Testis (tissue), 3 donors: ENCODE data around the gene KAT6B. TPM values are rescaled to one million over a fixed set of nuclear protein-coding genes. Genes with fewer than 3 reads are reported as not detected.
A peak's percentile ranks its signal among the peaks of the same experiment; 100 is the strongest.

ENCODE experiments used
- DNase-seq: peaks from one replicate; pipeline ENCODE4 v3.0.0-alpha.2; 2019
- H3K27ac ChIP-seq, 2 donors: fragments of 200-600 bp; sonication (generic); one replicate each; pipeline ENCODE4 v1.5.1; 2019
- H3K27me3 ChIP-seq: fragments of 200-600 bp; sonication (generic); one replicate; pipeline ENCODE4 v1.5.1; 2019
- H3K36me3 ChIP-seq: fragments of 200-600 bp; sonication (generic); one replicate; pipeline ENCODE4 v1.5.1; 2017; ENCODE audit warnings: low read depth; ENCODE audit errors: missing control alignments
- H3K4me1 ChIP-seq: fragments of 200-600 bp; sonication (generic); one replicate; pipeline ENCODE4 v1.5.1; 2019
- H3K4me3 ChIP-seq, 2 donors: fragments of 200-600 bp; sonication (generic); one replicate each; pipeline ENCODE4 v1.5.1; 2017 to 2019
- H3K9me3 ChIP-seq: fragments of 200-600 bp; sonication (generic); one replicate; pipeline ENCODE4 v1.5.1; 2017
- POLR2A ChIP-seq: fragments of 450-650 bp; IDR thresholded peaks from one replicate; pipeline ENCODE4 v1.6.1; 2017; ENCODE audit warnings: antibody characterized with exemption, mild to moderate bottlenecking, moderate library complexity
- WGBS, 2 donors: methylation state at CpG; one replicate each; pipeline ENCODE4 v1.1.5; 2018; 5-methylcytosine and 5-hydroxymethylcytosine counted together
- intact Hi-C: fragments of 100-400 bp; cut with DNase I; formaldehyde crosslinking; loops from one replicate; pipeline ENCODE4 v1.15.1; 2023; ENCODE audit warnings: low total_unique reads
- polyA plus RNA-seq: library from polyadenylated mRNA; stranded (reverse); fragments of 350-450 nt; fragmentation: Illumina TruSeq; extraction: RNeasy Lipid Tissue Mini Kit (QIAGEN cat#74804); gene quantifications from one replicate; pipeline ENCODE4 v1.2.3, GENCODE V29; 2014; ENCODE audit warnings: low read depth, low replicate concordance; ENCODE audit not compliant: insufficient read depth
- total RNA-seq, 2 donors: library from RNA; depleted of rRNA; stranded (reverse); fragments of >200 nt; gene quantifications; one replicate each; pipeline ENCODE4 v1.2.3, GENCODE V29; 2016
- TF ChIP-seq, protein P1 (sequence below), 3 experiments: fragments of 450-650 bp in 2 of 3; fragments of 200-600 bp in 1 of 3; sonication (generic) in 1 of 3; IDR thresholded peaks; one replicate each; pipeline ENCODE4 v1.5.1; 2016 to 2019; ENCODE audit warnings: antibody characterized with exemption in 3 of 3, mild to moderate bottlenecking in 2 of 3, moderate library complexity in 1 of 3

The KAT6B gene
- total and polyA plus RNA-seq, 3 donors from 2014 or later, result 23.9 to 109 (median 106) TPM

DNA sequence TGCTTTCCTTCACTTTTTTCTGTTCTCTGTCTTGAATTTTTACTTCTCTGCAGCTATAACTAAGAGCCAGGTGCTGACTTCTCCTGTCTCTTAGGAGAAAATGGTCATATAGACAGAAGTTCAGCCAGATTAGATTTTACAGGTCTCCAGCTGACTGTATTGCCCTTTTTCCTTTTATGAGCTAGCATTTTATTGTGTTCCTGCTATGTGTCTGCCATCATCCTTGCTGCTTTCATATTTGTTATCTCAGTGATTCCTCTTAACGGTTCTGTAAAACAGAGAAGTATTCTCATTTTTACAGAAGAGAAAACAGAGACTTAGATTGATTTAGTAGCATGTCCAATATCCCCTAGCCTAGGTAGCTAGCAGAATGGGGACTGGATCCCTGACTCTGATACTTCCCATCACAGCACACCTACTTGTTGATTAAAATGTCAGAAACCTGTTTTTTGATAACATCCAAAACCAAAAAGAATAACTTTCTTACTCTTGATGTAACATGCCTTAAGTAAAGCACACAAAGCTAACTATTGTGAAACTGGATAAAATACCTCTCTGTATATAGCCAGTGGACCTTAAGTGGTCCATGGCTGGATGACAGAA is 5.2 kb downstream of the KAT6B start:
- TF ChIP-seq POLR2A, result no peak
- TF ChIP-seq, protein P1, sequence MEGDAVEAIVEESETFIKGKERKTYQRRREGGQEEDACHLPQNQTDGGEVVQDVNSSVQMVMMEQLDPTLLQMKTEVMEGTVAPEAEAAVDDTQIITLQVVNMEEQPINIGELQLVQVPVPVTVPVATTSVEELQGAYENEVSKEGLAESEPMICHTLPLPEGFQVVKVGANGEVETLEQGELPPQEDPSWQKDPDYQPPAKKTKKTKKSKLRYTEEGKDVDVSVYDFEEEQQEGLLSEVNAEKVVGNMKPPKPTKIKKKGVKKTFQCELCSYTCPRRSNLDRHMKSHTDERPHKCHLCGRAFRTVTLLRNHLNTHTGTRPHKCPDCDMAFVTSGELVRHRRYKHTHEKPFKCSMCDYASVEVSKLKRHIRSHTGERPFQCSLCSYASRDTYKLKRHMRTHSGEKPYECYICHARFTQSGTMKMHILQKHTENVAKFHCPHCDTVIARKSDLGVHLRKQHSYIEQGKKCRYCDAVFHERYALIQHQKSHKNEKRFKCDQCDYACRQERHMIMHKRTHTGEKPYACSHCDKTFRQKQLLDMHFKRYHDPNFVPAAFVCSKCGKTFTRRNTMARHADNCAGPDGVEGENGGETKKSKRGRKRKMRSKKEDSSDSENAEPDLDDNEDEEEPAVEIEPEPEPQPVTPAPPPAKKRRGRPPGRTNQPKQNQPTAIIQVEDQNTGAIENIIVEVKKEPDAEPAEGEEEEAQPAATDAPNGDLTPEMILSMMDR (IDR thresholded peaks at IDR 0.05), result no peak
- DNase-seq, result no peak
- intact Hi-C loops, result no loop called here
- Histone ChIP-seq H3K9me3 (no peaks in the 10 kb centered on the region), H3K36me3 (no peaks in the 10 kb centered on the region), H3K4me3 (no peak overlapping the region), H3K4me1 (peaks cover 27% of the 10 kb centered on the region), H3K27me3 (no peaks in the 10 kb centered on the region), H3K27ac (peak overlapping the region in 1 of 2 donors; percentile 14)
- 21 to 43% methylated on average over 1 of the region's 1 CpG for WGBS, 2 donors

DNA sequence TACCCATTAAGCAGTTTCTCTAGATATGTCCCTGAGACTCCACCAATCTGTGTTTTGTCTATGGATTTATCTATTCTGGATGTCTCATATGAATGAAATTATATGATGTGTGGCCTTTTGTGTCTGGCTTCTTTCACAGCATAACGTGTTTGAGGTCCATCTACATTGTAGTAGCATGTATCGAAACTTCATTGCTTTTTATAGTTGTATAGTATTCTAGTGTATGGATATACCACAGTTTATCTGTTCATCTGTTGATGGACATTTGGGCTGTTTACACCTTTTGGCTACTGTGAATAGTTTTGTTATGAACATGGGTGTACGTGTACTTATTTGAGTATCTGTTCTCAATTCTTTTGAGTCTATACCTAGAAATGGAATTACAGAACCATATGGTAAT is 9.6 kb downstream of the KAT6B start:
- Histone ChIP-seq H3K27me3 (no peaks in the 10 kb centered on the region), H3K4me3 (no peak overlapping the region), H3K9me3 (no peaks in the 10 kb centered on the region), H3K4me1 (peaks cover 36% of the 10 kb centered on the region), H3K36me3 (no peaks in the 10 kb centered on the region), H3K27ac (peak overlapping the region in 1 of 2 donors; percentile 57)
- TF ChIP-seq POLR2A, result no peak
- TF ChIP-seq, protein P1 (IDR thresholded peaks at IDR 0.05), result no peak
- DNase-seq, result no peak
- 94 to 95% methylated on average over 3 of the region's 3 CpGs for WGBS, 2 donors
- intact Hi-C loops, result no loop called here

DNA sequence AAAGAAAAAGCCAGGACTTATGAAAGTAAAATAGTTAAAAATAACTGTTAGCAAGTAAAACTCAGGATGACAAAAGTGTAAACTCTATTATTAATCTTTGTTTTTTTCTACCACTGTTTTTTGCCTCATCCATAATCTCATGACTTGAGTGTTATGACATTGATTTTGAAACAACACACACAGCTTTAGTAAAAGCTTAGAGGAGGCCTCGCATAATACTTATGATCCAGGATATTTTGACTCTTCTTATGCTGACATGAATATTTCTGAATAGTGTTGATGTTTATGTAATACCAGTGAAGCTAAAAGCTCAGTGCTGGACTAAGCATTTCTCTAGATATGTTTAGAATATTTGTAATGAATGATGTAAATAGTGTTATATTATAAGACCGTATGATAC is 10.5 kb downstream of the KAT6B start:
- H3K4me3 ChIP-seq, result no peak overlapping the region
- TF ChIP-seq, protein P1 (IDR thresholded peaks at IDR 0.05), result no peak
- no peak for TF ChIP-seq POLR2A
- H3K27ac ChIP-seq, result peak overlapping the region; percentile 8 to 57
- no peak for DNase-seq
- H3K4me1 ChIP-seq, result peaks cover 39% of the 10 kb centered on the region
- intact Hi-C loops, result no loop called here
- 50 to 62% methylated on average over 2 of the region's 2 CpGs for WGBS, 2 donors
- no peaks in the 10 kb centered on the region for H3K9me3 ChIP-seq
- no peaks in the 10 kb centered on the region for H3K27me3 ChIP-seq
- no peaks in the 10 kb centered on the region for H3K36me3 ChIP-seq

DNA sequence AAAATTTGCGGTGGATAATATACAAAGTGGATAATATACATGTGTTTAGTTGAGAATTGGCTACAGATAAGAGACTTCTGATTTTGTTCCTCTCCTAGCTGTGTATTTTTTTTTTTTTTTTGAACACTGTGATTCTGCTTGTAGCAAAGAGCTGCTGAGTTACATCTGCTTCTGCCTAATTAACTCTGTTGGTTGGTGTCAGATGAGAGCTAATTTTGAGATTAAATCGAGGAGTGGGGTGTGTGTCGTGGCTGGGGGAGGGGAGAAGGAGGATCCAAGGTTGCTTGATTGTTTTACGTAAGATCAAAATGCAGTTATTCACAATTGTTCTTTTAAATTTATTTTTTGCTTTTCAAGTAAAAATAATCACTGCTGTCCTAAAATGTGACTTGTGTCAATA is 11.3 kb downstream of the KAT6B start:
- peak overlapping the region in 1 of 2 donors; percentile 3 for H3K27ac ChIP-seq
- H3K4me1 ChIP-seq, result peaks cover 38% of the 10 kb centered on the region
- H3K36me3 ChIP-seq, result no peaks in the 10 kb centered on the region
- DNase-seq, result no peak
- H3K9me3 ChIP-seq, result no peaks in the 10 kb centered on the region
- no peaks in the 10 kb centered on the region for H3K27me3 ChIP-seq
- intact Hi-C loops, result no loop called here
- 40 to 60% methylated on average over 4 of the region's 4 CpGs for WGBS, 2 donors
- TF ChIP-seq, protein P1 (IDR thresholded peaks at IDR 0.05), result no peak
- no peak for TF ChIP-seq POLR2A
- no peak overlapping the region for H3K4me3 ChIP-seq

DNA sequence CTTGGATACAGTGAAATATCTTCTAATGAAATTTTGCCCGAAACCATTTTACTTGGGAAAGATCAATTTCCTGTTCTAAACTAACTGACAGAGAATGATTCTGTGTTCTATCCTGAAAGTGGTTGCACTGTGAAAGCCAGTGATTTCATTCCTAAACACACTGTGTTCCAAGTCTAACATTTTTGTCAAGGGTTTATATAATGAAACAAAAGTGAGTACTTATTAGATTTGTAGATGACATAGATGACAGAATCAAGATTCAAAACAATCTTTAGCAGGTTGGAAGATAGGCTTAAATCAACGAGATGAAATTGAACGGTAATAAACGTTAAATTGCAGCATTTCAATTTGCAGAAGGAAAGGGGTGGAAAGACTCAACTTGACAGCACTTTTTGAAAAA is 13.3 kb downstream of the KAT6B start:
- Histone ChIP-seq H3K27ac (no peak overlapping the region), H3K9me3 (no peaks in the 10 kb centered on the region), H3K36me3 (no peaks in the 10 kb centered on the region), H3K4me1 (peaks cover 34% of the 10 kb centered on the region), H3K4me3 (no peak overlapping the region), H3K27me3 (no peaks in the 10 kb centered on the region)
- TF ChIP-seq POLR2A, result no peak
- TF ChIP-seq, protein P1 (IDR thresholded peaks at IDR 0.05), result no peak
- DNase-seq, result no peak
- WGBS, 2 donors, result 68 to 73% methylated on average over 4 of the region's 4 CpGs
- intact Hi-C loops, result no loop called here
